Activated CD8-positive, alpha-beta memory T cell treated with anti-CD3 and anti-CD28 coated beads, Interleukin-2, amount 50 U/mL, for 24 hours (primary cell): ENCODE measurements around the gene NTN3.
"Not testable (repeated sequence)": the region's sequence is repeated elsewhere in the genome, so short reads cannot be mapped to it uniquely, and the experiment has no call there.

Experiments
- DNase-seq: peaks from one replicate; pipeline ENCODE4 v3.0.0-alpha.2; 2020; ENCODE audit errors: extremely low read depth

The NTN3 gene

DNA sequence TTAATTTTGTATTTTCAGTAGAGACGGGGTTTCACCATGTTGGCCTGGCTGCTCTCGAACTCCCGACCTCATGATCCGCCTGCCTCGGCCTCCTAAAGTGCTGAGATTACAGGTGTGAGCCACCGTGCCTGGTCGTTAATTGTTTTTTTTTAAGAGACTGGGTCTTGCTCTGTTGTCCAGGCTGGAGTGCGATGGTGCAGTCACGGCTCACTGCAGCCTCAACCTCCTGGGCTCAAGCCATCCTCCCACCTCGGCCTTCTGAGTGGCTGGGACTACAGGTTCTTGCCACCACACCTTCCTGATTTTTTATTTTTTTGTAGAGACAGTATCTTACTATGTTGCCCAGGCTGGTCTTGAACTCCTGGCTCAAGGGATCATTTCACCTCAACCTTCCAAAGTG lies 8.9 kb downstream of the NTN3 start:
- DNase-seq = not testable (repeated sequence)

DNA sequence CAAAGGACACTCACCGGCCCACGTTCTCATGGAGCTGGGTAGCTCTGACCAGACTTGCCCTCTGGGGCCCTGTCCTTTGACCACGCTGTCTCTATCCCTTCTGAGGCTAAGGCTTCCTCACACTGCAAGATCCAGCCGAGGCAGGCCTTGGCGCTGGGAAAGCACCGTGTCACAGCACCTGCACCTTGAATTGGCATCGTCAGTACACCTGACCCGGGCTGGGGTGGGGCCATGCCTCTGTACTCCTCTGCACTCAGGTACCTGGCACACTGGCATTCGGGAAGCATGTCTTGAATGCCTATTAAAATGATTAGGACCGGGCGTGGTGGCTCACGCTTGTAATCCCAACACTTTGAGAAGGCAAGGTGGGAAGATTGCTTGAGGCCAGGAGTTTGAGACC lies 9.9 kb downstream of the NTN3 start:
- no peak for DNase-seq

DNA sequence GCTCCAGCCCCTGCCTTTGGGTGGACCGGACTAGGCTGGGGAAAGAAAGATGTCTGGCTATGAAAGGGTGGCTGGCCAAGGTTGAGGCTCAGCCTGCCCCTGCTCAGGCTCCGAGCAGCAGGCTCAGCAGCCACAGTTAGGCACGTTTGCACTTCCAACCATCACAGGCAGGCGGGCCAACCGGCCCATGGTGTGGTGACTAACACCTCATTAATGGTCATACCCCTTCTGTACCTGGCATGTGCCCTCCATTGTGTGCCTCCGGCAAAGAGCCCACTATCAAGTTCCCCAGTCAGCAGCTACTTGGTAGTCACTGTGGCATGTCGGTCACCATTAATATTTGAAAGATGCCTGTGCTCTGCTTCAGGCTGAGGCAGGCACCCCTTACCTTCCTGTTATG lies 10.6 kb downstream of the NTN3 start:
- DNase-seq = no peak

DNA sequence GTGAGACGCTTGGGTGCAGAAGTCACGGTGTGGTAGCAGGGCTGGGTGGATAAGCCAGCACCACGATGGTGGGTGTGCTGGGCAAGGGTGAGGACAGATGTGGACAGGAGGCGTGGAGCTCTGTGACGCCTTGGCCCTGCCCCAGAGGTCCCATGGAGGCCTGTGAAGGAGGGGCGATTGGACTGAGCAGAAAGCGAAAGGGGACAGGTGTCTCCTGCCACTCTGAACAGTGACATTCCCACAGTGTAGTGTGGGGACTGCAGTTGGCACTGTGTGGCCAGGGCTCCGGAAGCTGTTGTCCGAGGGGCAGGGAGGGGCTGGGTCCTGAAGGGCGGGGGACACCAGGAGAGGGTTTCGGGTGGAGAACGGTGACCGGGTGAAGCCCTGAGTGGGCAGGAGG lies 11.2 kb downstream of the NTN3 start:
- DNase-seq = no peak

DNA sequence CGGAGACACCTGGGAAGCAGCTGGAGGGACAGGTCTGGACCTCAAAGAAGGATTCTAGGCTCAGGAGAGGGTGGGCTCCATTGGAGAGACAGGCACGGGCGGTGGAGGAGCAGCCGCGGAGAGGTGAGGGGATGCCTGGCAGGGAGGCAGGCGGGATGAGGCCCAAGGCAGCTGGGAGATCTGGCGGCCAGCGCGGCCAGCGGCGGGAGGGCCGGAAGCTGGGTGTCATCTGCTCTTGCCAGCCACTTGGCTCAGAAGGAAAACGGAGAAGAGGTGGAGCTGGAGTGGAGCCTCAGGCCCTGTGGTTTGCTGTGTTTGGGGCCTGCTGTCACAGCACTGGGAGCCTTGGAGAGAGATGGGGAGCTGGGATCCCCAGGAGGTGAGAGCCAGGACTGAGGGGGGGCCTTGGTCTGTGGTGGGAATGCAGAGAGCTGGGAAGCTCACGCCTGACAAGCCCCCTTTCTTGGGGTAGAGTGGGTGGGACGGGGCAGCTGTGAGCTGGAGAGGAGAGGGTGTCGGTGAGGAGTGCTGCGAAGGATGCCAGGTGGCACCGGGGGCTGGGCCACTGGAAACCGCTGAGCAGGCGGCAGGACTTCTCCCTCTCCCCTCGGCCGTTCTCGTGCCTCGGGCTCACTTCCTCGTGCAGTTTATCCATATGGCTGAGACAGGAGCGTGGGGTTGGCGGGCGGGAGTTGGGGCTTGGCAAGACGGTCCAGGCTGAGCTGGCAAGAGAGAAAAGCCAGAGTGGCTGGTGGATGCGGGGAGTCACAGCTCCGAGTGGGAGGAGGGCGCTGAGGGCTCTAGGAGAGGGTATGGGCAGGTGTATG lies 11.8 kb downstream of the NTN3 start:
- no peak for DNase-seq

DNA sequence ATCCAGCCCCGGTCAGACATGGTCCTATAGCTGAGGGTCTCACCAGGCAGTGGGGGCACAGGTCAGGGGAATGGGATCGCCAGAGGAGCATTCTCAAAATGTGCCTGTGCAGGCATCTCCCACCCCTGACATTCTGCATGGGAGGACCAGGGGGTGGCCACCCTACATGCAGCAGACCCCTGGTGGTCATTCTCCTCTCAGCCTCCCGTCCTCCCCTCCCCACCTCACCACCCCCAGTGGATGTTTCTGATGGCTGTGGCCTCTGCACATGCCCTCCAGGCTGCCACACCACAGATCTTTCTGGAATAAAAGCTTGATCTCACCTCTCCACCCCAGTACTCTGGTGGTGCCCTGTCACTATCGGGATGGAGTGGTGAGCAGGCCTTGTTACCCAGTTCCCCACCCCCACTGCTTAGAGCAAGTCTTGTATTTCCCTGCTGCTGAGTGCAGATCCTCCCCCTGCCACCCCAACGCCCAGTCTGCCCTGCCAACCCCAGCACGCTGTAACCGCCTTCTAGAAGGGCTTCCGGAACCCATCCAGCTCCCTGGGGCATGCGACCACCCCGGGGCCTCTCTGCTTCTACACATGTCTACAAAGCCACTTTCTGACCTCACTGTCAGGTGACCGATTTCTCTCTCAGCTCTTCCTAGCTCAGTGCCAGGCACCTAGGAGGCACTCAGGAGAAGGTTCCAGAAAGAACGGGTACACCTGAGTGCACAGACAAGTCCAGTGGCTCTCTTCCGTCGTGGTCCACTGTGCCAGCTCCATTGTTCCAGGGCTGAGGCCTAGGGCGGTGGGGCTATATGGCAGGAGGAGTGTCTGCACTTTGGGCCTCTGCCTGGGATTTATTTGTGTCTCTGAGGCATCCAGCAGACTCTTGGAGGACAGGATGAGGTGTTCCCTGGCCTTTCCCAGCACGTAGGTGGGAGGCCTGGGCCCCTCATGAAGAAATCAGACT lies 13.1 kb downstream of the NTN3 start:
- no peak for DNase-seq

DNA sequence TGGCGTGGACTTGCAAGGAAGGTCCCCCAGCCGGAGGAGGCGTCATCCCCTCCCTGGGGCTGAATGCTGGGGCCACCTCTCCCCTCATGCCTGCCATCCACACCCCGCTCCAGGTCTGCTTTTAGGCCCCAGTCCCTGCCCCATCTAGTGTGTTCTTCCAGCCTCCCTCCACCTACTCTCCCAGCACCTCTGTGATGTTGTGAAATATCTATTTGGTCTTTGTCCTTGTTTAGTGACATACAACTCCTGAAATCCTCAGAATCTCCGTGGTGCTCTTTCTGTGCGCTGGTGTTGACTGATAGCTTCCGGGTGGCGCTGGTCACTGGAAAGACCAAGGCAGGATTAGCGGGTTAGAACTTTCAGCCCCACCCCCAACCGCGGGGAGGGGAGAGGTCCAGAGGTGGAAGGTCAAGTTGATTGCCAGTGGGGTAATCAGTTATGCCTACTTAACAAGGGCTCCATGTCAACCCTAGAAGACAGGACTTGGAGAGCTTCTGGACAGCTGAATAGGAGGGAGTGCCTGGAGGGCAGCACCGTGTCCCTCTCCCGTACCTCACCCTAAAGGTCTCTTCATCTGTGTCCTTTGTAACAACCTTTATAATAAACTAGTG lies 13.9 kb downstream of the NTN3 start:
- DNase-seq = no peak

DNA sequence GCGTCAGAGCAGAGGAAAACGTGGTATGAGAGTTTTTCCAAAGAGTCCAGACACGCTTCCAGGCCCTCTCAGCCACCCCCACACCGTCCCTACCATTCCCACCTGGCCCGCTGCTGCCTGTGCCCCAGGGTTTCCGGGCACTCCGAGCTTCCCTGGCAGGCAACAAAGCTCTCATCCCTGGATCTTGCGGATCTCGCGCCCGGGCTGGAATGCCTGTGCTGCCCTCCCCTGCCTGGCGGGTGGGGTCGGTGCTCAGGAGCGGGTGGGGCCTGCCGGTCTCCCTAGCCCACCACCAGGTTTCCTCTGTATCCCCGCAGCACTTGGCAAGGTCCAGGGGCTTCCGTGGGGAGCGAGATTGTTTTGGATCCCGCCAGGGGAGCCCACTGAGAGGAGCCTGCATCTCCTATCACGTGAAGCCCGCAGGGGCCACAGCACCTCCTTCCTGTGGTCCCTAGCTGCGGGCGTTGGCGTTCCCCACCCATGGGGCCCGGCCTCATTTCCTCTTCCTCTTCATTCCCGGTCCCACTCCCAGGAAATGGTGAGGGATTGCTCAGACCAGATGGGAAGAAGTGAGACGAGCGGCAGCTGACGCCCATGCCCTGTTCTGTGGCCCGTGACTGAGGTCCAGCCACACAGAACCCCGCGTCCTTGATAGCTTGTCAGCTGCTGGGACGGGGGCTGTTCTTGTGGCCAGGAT lies 14.9 kb downstream of the NTN3 start:
- DNase-seq = no peak

DNA sequence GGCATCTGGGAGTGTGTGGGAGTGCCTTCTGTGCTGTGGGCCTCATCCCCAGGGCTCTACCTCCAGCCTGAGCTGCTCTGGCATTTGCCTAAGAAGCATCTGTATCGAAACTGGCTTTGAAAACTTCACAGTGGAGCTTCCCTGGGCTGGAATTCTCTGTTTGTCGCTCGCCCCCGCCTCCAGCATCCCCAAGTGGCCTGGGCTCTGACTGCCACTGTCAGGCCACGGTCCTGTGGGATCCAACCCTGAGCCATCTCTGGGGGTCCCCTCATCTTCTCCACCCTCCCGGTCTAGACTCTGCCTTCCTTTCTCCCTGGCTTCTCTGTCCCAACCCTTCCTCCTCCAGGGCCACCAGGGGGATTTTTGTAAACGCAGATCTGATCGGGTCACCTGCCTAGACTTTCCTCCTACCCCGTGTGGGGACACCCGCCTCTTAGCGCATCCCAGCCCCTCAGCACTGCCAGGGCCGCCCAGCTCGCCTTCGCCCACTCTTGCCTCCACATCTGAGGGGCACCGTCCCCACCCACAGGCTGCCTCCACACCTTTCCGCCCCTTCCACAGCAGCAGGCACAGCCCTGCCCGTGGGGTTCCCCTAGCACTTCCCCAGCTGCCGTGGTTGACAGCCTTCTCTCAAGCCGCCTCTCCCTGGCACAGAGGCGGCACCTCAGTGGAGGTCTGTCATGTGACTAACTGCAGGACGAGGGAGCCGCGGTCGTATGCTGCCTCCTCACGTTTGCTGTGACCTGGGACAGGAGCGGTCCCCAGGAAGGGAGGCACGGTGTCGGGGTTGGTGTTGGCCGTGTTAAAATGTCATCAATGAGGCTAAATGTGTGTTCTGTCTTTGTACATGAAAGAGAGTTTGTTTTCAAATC lies 15.8 kb downstream of the NTN3 start:
- DNase-seq = peak; percentile 37

DNA sequence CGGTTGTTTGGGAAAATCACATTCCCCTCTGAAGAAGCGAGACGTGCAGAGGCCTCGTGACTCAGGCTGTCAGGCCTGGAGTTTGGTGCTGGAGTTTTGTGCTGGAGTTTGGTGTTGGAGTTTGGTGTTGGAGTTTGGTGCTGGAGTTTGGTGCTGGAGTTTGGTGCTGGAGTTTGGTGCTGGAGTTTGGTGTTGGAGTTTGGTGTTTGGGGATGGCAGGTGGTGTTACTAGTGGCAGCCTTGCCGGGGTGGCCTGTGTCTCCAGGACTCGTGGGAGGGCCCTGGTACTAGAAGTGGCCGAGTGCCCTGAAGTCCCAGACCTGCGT lies 16.4 kb downstream of the NTN3 start:
- DNase-seq = no peak

DNA sequence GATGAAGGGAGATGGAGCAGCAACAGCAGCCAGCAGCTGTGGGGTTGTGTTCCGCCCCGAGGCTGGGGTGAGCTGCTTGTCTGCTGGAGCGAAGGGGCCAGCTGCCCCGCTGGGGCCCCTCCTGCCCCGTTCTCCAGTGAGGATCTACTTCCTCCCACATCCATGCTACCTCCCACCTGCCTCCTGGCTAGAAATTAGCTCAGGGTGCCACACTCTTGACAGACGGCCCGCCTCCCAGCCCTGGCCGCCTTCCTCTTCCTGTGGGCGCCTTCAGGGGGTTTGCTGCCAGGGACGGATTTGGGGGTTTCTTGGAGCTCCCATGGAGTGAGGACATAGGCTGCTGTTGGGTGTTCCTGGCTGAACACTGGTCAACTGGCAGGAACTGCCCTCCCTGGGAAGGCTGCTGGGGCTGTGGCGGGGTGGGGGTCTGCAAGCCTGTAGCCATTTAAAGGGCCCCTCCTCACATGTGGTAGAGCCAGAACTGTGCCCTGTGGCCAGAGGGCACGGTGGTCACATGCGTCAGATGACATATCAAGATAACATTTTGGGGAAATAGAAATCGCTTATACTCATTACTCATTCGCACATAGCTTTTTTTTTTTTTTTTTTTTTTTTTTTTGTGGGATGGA lies 16.9 kb downstream of the NTN3 start:
- no peak for DNase-seq

DNA sequence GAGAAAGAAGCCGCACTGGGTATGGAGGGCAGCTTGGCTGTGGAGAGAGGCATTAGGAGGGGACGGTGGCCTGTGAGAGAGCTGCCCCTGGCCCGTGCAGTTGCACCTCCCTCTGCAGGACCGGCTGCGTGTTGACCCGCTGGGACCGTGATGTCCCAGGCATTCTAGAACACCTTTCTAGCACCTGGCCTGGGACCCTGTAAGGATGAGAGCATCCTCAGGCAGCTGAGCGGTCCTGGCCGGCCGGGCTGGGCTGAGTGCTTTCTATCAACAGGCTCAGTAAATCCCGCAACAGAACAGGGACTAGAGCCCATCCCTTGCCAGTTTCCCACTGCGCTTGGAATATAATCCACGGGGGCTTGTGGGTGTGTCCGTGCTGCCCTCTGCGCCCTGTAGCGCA lies 18.5 kb downstream of the NTN3 start:
- no peak for DNase-seq

DNA sequence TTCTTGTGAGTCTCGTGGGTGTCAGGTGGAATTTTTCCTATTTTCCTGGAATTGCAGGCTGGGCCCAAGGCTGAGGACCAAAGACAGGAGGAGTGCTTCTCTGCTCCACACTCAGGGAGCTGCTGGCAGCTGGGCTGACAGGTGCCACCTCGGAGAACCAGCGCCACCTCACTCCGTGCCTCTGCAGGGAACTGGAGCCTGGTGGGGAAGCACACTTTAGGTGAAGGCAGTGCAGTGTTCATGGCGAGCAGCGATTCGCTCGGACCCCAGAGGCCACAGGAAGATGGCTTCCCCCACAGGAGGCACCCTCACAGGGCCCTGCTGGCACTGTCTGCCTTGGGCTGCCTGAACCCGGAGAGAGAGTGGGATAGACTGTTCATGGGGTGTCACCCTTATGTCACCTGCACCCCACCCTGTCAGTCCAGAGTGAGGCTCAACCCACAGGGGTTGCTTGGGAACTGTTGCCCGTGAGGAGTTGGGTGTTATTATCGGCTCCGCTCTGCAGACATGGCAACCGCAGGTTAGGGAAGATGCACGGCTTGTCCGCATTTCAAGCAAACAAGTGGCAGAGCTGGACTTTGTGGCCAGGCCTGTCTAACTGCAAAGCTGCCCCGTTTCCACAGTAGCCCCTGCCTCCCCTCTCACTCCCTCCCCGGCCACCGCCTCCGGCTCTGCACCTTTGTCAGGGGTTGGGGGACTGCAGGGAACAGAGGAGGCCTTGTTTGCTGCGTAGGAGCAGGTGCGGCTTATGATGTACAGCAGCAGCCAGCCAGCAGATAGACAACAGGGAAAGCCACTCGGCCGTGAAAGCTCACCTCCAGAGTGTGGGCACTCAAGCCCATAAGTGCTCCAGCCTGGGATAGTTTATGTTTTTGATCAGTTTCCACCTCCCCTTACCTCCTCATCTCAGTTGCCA lies 19.4 kb downstream of the NTN3 start:
- DNase-seq = no peak

DNA sequence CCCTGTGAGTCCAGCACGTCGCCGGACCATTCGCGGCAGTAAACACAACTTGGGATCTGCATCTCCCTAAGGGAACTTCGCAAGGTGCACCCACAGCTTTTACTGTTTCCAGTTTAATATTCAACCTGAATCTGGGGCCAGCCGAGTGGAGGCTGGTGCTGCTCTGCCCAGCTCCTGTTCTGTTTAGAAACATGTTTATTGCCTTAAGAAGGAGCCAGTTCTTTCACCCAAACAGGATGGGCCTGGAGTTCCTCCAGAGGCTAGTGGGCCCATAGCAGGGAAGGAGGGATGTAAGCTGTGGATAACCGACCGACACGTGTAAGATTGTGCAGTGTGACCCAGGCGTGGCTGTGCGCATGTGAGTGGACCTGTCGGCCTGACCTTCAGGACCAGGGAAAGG lies 21.2 kb downstream of the NTN3 start:
- DNase-seq = no peak

DNA sequence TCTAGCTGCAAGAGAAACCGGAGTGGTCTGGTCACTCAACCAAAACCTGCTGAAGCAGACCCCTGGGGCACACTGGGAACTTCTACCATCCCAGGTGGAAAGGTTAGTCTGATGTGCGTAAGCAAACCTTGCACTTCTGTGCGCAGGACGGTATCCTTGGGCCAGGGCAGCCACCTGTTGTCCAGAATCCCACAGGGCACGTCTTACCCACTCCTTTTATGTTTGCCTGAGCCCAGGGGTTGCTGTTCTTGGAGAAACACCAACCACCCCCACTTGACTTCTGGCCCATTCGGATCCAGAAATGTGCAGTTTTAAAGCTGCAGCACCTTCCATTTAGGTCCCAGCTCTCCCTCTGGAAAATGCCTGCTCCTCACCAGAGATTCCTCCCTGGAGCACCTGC lies 22.5 kb downstream of the NTN3 start:
- DNase-seq = no peak

DNA sequence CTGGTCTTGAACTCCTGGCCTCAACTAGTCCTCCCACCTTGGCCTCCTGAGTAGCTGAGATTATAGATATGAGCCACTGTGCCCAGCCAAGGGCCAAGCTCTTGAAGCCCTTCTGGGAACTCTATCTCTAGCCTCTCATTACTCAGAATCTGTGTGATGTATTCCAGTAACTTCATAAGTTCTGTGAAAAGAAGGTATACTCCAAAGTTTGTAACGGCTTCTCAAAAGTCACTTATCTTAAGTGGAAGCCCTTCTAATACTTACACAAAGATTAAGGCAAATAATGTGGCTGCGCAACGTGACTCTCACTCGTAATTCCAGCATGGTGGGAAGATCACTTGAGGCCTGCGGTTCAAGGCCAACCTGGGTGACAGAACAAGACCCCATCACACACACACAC lies 23.5 kb downstream of the NTN3 start:
- DNase-seq = no peak

DNA sequence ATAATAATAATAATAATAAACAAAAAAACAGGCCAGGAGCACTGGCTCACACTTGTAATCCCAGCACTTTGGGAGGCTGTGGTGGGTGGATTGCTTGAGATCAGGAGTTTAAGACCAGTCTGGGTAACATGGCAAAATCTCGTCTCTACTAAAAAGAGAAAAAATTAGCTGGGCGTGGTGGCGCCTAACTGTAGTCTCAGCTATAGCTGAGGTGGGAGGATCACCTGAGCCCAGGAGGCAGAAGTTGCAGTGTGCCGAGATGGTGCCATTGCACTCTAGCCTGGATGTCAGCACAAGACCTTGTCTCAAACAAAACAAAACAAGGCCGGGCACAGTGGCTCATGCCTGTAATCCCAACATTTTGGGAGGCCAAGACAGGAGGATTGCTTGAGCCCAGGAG lies 23.9 kb downstream of the NTN3 start:
- DNase-seq = no peak

DNA sequence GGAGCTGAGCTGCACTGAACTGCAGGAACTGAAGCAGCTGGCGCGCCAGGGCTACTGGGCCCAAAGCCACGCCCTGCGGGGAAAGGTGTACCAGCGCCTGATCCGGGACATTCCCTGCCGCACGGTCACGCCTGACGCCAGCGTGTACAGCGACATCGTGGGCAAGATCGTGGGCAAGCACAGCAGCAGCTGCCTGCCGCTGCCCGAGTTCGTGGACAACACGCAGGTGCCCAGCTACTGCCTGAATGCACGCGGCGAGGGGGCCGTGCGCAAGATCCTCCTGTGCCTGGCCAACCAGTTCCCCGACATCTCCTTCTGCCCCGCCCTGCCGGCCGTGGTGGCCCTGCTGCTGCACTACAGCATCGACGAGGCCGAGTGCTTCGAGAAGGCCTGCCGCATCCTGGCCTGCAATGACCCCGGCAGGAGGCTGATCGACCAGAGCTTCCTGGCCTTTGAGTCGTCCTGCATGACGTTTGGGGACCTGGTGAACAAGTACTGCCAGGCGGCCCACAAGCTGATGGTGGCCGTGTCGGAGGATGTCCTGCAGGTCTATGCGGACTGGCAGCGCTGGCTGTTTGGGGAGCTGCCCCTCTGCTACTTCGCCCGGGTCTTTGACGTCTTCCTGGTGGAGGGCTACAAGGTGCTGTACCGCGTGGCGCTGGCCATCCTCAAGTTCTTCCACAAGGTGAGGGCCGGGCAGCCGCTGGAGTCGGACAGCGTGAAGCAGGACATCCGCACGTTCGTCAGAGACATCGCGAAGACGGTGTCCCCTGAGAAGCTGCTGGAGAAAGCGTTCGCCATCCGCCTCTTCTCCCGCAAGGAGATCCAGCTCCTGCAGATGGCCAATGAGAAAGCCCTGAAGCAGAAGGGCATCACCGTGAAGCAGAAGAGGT lies 25.4 kb downstream of the NTN3 start:
- no peak for DNase-seq
